ENCODE results near the gene GLRB.
"Not testable (repeated sequence)": the region's sequence is repeated elsewhere in the genome, so short reads cannot be mapped to it uniquely, and the experiment has no call there.

Gene GLRB

DNA sequence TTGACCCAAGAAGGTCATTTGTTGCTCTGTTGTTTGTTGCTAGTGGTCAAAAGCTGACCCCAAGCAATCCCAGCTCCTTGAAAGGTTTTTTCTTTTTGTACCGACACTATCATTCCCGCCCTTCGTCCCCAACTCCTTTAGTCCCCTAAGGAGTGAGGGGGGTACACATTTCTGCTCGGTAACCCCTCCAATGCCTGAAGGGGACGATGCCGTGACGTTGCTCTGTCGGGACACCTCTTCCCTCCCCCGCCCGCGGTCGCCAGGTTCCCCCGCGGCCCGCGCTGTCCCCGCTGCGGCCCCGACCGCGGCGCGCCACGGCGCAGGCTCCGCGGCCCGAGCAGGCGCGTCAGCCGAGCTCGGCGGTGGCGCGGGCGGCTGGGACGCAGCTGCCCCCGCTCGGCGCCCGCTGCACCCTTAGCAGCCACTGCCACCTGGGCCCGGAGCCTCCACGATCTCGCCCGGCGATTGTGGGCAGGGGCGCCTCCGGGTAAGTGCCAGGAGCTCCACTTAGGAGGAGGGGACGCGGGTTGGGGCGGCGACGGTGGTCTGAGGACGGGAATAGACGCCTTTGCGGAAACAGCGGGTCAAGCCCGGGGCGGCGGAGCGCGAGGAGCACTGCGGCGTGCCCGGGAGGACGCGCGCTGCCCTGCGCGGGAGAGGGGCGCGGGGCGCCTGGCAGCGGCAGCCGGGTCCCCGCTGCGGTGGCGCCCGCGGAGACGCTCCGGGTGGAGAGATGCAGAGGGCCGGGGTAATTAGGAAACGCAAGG lies at the start of gene GLRB:
TSS of gene GLRB (plus strand) at position 340 of the 767 bp plus-strand sequence. CDS start 1,875 bp downstream, outside the sequence.
- no peaks in the 10 kb centered on the region for H3K27me3 Mint-ChIP-seq
- ATAC-seq (replicated peaks; ENCODE audit: extremely low read depth, poor library complexity, severe bottlenecking) (no peak), DNase-seq (ENCODE audit: low spot score in 2 of 2) (no peak)
- H3K4me1 Mint-ChIP-seq, result no peaks in the 10 kb centered on the region
- H3K27ac Mint-ChIP-seq (ENCODE audit: low read depth), result no peak within 1 kb of the TSS
- H3K9me3 Mint-ChIP-seq, result peaks cover 12% of the 10 kb centered on the region
- no peaks in the 10 kb centered on the region for H3K36me3 Mint-ChIP-seq (ENCODE audit: insufficient read depth)
- H3K4me3 Mint-ChIP-seq, result no peak within 1 kb of the TSS

DNA sequence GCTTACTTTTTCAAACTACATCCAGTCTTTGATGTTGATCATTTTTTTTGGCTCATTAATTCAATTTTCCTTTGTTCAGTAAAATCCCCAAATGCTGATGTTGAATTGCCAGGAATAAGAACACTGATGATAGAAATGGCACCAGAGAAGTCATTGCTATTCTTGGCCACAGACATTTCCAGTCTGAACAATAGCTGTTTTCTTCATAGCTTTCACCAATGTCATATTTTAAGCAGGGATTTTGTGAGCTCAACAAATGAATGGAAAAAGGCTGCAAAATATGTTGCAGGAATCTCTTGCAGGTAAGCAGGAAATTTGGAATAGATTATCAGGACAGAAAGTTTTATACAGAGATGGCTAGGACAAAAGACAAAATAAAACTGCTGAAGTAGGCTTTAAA lies 40.5 kb upstream of the GLRB start:
- ATAC-seq (replicated peaks; ENCODE audit: extremely low read depth, poor library complexity, severe bottlenecking), result no peak
- Mint-ChIP-seq H3K9me3 (peaks cover 6% of the 10 kb centered on the region), H3K4me1 (no peaks in the 10 kb centered on the region), H3K27me3 (no peaks in the 10 kb centered on the region), H3K4me3 (no peak overlapping the region), H3K36me3 (ENCODE audit: insufficient read depth) (no peaks in the 10 kb centered on the region), H3K27ac (ENCODE audit: low read depth) (no peak overlapping the region)
- DNase-seq (ENCODE audit: low spot score in 2 of 2), result no peak

DNA sequence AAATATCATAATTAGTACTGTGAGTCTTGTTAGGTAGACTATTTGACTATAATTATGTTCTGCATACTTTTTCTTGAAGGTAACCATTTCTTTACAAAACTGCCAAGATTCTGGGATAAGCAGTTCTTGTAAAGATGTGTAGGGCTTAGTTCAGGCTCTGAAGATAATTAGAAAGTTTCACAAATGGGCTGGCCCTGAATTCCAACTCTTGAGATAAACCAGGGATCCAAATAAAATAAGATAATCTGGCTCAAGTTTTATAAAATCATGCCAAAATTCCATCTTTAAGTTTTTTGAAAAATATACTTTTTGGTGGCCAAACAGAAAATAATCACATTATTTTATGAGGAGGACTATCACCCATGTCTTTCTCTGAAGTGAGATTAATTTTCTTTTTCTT lies 35.5 kb upstream of the GLRB start:
- no peak overlapping the region for H3K4me3 Mint-ChIP-seq
- peaks cover 9% of the 10 kb centered on the region for H3K9me3 Mint-ChIP-seq
- DNase-seq (ENCODE audit: low spot score in 2 of 2) (no peak), ATAC-seq (replicated peaks; ENCODE audit: extremely low read depth, poor library complexity, severe bottlenecking) (no peak)
- no peaks in the 10 kb centered on the region for H3K27me3 Mint-ChIP-seq
- H3K36me3 Mint-ChIP-seq (ENCODE audit: insufficient read depth), result no peaks in the 10 kb centered on the region
- H3K4me1 Mint-ChIP-seq, result no peaks in the 10 kb centered on the region
- no peak overlapping the region for H3K27ac Mint-ChIP-seq (ENCODE audit: low read depth)

DNA sequence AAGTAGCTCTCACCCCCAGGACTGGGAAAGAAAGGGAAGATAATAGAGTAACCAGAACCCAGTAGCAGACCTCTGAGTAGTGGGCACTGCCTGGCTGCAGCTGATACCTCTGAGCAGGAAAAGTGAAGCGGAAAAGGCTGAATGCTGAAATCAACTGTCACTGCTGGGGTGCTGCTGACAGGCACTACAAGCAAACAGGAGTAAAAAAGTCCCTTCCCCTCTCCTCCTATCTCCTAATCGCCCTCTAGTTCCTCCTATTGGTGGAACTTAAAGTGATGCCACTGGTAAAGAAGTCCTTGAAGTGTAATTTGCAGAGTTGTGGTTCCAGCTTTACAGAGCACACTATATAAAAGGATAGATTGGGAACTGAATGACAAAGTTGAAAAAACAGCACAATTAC lies 32.8 kb upstream of the GLRB start:
- H3K9me3 Mint-ChIP-seq, result peaks cover 11% of the 10 kb centered on the region
- no peaks in the 10 kb centered on the region for H3K27me3 Mint-ChIP-seq
- ATAC-seq (replicated peaks; ENCODE audit: extremely low read depth, poor library complexity, severe bottlenecking), result no peak
- DNase-seq (ENCODE audit: low spot score in 2 of 2), result no peak
- H3K4me1 Mint-ChIP-seq, result no peaks in the 10 kb centered on the region
- no peak overlapping the region for H3K27ac Mint-ChIP-seq (ENCODE audit: low read depth)
- H3K36me3 Mint-ChIP-seq (ENCODE audit: insufficient read depth), result no peaks in the 10 kb centered on the region
- no peak overlapping the region for H3K4me3 Mint-ChIP-seq

DNA sequence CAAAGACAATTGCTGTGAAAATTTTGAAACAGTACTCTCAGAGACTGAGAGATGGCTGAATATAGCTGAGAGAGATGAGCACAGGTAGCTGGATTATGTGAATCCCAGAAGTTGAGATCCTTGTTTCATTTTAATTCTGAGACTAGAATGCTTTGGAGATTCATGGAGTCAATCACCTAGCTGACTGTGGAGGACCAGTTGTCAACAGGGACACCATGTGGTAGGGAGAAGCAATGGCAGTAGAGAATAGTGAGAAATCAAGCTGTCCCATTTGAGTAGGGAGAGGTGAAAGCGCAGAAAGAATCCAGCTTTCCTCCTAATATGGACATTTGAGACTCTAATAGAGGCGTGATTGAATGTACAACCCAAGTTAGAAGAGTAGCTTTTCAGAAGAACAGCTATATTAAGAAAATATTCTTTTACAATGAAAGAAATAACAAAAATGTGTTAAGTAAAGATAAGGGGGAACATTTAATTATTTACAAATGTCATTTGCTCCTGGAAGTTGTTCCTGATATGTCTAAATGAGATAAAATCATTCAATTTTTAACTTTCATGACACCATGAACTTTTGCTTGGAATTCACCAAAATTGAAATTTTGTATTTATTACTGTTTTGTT lies 30.3 kb upstream of the GLRB start:
- H3K27ac Mint-ChIP-seq (ENCODE audit: low read depth), result no peak overlapping the region
- H3K4me3 Mint-ChIP-seq, result no peak overlapping the region
- H3K36me3 Mint-ChIP-seq (ENCODE audit: insufficient read depth), result no peaks in the 10 kb centered on the region
- peaks cover 22% of the 10 kb centered on the region for H3K9me3 Mint-ChIP-seq
- H3K27me3 Mint-ChIP-seq, result no peaks in the 10 kb centered on the region
- no peak for DNase-seq (ENCODE audit: low spot score in 2 of 2)
- no peaks in the 10 kb centered on the region for H3K4me1 Mint-ChIP-seq
- no peak for ATAC-seq (replicated peaks; ENCODE audit: extremely low read depth, poor library complexity, severe bottlenecking)

DNA sequence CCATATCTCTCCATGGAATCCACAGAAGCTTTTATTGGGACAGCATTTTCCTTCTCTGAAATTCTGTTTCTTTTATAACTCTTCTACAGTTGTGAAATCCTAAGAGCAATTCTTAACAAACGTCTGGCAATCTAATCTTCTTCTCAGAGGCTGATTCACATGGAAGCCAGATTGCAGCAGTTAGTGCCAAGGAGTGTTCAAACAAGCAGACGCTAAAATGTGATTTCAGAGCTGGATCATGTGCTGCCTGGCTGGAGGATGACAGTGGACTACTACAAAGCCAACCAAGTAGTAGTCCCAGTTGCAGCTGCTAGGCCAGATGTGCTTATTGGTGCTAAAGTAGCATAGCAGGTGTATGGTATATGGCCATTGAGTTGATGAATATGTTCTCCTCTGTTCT lies 27.7 kb upstream of the GLRB start:
- peaks cover 24% of the 10 kb centered on the region for H3K9me3 Mint-ChIP-seq
- DNase-seq (ENCODE audit: low spot score in 2 of 2) (no peak), ATAC-seq (replicated peaks; ENCODE audit: extremely low read depth, poor library complexity, severe bottlenecking) (no peak)
- no peaks in the 10 kb centered on the region for H3K27me3 Mint-ChIP-seq
- H3K27ac Mint-ChIP-seq (ENCODE audit: low read depth), result no peak overlapping the region
- no peaks in the 10 kb centered on the region for H3K4me1 Mint-ChIP-seq
- H3K4me3 Mint-ChIP-seq, result no peak overlapping the region
- no peaks in the 10 kb centered on the region for H3K36me3 Mint-ChIP-seq (ENCODE audit: insufficient read depth)

DNA sequence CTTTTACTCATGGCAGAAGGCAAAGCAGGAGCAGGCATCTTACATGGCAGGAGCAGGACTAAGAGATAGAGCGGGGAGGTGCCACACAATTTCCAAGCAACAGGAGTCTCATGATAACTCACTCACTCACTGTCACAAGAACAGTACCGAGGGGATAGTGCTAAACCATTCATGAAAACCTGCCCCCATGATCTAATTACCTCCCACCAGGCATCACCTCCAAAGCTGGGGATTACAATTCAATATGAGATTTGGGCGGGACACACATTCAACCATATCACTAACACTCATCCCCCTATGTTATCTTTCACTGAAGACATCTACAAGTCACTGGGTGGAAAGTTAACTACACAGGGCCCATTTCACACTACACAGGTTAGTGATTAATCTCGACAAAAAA lies 25.4 kb upstream of the GLRB start:
- DNase-seq (ENCODE audit: low spot score in 2 of 2) (no peak), ATAC-seq (replicated peaks; ENCODE audit: extremely low read depth, poor library complexity, severe bottlenecking) (no peak)
- Mint-ChIP-seq H3K4me3 (no peak overlapping the region), H3K36me3 (ENCODE audit: insufficient read depth) (no peaks in the 10 kb centered on the region), H3K9me3 (peaks cover 19% of the 10 kb centered on the region), H3K27me3 (no peaks in the 10 kb centered on the region), H3K27ac (ENCODE audit: low read depth) (no peak overlapping the region), H3K4me1 (no peaks in the 10 kb centered on the region)

DNA sequence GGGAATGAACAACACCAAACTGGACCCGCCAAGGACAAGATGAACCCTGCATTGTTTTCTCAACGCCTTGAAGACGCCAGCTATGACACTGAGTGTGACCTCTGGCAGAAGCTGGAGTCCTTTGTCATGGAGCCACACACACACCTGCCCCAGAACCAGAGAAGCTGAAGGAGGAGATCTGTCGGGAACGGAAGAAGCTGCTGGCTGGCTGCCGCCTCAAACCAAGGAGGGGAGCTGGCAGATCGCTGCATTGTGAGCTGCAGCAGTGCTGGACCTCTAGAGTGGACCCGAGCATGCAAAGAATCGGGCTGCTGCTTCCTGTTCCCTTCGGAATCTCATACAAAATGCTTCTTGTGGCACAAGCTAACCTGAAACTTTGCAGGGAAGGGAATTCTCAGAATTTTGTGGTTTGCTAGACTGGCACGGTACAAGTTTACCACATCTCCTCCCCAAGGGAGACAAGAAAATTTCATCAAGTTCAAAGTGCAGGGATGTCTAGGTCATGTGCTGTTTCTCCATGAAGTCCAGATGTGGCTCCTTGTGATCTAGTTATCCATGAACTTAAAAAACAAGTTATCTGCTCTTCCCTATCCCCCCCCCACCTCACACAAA lies 23.4 kb upstream of the GLRB start:
- H3K36me3 Mint-ChIP-seq (ENCODE audit: insufficient read depth), result no peaks in the 10 kb centered on the region
- H3K4me1 Mint-ChIP-seq, result no peaks in the 10 kb centered on the region
- H3K27ac Mint-ChIP-seq (ENCODE audit: low read depth), result no peak overlapping the region
- ATAC-seq (replicated peaks; ENCODE audit: extremely low read depth, poor library complexity, severe bottlenecking) (no peak), DNase-seq (ENCODE audit: low spot score in 2 of 2) (no peak)
- no peaks in the 10 kb centered on the region for H3K27me3 Mint-ChIP-seq
- peaks cover 12% of the 10 kb centered on the region for H3K9me3 Mint-ChIP-seq
- H3K4me3 Mint-ChIP-seq, result no peak overlapping the region

DNA sequence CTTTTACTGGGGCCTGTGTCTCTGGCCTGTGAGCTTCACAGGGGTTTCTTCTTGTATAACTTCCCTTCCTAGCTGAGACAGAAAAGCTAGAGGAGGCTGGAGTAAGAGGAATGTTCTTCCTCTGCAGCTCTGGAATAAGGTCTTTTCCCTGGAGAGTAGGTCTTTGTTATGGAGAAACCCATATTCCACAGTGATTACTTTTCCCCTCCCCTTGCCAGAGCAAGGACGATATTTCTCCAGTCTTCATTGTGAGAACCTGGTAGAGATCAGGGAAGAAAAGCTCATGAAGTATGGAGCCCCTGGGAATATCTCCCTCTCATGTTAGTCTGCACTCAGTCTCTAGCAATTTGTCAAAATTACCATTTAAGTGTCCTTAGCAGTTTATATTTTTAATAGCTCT lies 18.7 kb upstream of the GLRB start:
- no peaks in the 10 kb centered on the region for H3K4me1 Mint-ChIP-seq

DNA sequence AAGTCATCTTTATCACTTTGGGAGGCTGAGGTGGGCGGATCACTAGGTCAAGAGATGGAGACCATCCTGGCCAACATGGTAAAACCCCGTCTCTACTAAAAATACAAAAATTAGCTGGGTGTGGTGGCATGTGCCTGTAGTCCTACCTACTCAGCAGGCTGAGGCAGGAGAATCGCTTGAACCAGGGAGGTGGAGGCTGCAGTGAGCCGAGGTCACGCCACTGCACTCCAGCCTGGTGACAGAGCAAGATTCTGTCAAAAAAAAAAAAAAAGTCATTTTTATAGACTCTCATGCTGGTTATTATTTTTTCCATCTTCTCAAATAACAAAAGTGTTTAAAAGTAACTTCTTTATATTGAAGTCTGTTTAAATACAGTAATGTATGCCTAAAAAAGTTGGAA lies 17.1 kb upstream of the GLRB start:
- DNase-seq (ENCODE audit: low spot score in 2 of 2), result not testable (repeated sequence)

More for the DNA sequence above, 18.7 kb upstream of the GLRB start:
- Mint-ChIP-seq H3K4me3 (no peak overlapping the region), H3K27ac (ENCODE audit: low read depth) (no peak overlapping the region), H3K9me3 (no peaks in the 10 kb centered on the region), H3K27me3 (no peaks in the 10 kb centered on the region), H3K36me3 (ENCODE audit: insufficient read depth) (no peaks in the 10 kb centered on the region)
- DNase-seq (ENCODE audit: low spot score in 2 of 2) (no peak), ATAC-seq (replicated peaks; ENCODE audit: extremely low read depth, poor library complexity, severe bottlenecking) (no peak)

DNA sequence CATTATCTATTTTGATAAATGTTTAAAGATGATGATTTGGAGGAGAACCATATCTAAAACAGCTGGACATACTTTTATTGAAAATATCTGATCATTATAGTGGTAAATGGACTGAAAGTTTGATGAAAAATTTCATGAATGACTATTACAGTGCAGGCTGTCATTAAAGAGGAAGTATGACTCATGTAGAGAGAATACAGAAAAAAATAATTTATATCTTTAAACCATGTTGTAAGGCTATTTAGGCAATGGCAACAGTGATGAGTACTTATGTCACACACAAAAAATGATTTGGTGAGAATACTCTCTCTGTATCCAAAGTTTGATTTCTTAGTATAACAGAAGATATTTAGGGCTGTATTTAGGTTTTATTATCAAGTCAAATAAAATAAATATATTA lies 3.9 kb upstream of the GLRB start:
- Mint-ChIP-seq H3K9me3 (peaks cover 12% of the 10 kb centered on the region), H3K27me3 (no peaks in the 10 kb centered on the region), H3K4me3 (no peak overlapping the region), H3K4me1 (no peaks in the 10 kb centered on the region), H3K36me3 (ENCODE audit: insufficient read depth) (no peaks in the 10 kb centered on the region), H3K27ac (ENCODE audit: low read depth) (no peak overlapping the region)
- DNase-seq (ENCODE audit: low spot score in 2 of 2), result no peak
- ATAC-seq (replicated peaks; ENCODE audit: extremely low read depth, poor library complexity, severe bottlenecking), result no peak

More for the DNA sequence above, 17.1 kb upstream of the GLRB start:
- not testable (repeated sequence) for H3K4me3 Mint-ChIP-seq; H3K27me3 Mint-ChIP-seq; H3K27ac Mint-ChIP-seq (ENCODE audit: low read depth); H3K4me1 Mint-ChIP-seq; H3K36me3 Mint-ChIP-seq (ENCODE audit: insufficient read depth); ATAC-seq (replicated peaks; ENCODE audit: extremely low read depth, poor library complexity, severe bottlenecking); H3K9me3 Mint-ChIP-seq

DNA sequence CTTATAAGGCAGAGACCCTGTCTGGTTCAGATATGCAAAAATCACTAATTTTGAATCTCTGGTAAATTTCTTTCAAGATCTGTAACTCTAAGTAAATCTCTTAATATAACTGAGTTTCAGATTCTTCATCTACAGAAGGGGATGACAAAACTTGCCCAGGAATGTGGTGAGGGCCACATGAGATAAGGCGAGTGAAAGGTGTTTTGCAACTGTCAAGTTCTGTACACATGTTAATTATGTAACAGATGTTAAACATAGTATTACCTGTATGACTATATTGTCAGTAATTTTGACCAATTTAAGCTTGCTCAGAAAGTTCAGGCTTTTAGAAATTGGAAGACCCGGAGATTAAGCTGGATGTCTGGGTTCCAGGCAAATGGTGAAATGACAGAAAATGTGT lies 549 bp upstream of the GLRB start:
- no peak for DNase-seq (ENCODE audit: low spot score in 2 of 2)
- H3K27me3 Mint-ChIP-seq, result no peaks in the 10 kb centered on the region
- H3K36me3 Mint-ChIP-seq (ENCODE audit: insufficient read depth), result no peaks in the 10 kb centered on the region
- no peaks in the 10 kb centered on the region for H3K4me1 Mint-ChIP-seq
- no peak for ATAC-seq (replicated peaks; ENCODE audit: extremely low read depth, poor library complexity, severe bottlenecking)
- H3K4me3 Mint-ChIP-seq, result no peak overlapping the region
- H3K27ac Mint-ChIP-seq (ENCODE audit: low read depth), result no peak overlapping the region
- H3K9me3 Mint-ChIP-seq, result peaks cover 12% of the 10 kb centered on the region

DNA sequence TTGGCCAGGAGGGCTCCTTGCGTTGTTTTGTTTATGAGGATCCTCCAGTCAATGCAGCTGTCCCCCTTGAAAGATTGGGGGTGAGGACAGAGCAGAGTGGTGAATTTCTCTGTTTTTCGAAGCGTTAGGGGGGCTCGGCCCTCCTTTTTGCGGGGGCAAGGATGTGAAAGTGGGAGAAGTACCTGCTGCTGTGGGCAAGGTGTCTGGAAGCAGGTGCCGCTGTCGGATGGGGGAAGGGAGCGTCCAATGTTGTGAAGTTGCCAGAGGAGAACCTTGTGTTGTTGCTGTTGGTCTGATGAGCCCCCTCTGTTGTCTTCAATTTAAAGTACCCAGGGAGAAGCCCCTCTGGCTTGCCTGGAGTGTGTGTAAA lies 613 bp downstream of the GLRB start:
- Mint-ChIP-seq H3K4me1 (no peaks in the 10 kb centered on the region), H3K27me3 (no peaks in the 10 kb centered on the region), H3K4me3 (no peak overlapping the region), H3K27ac (ENCODE audit: low read depth) (no peak overlapping the region), H3K36me3 (ENCODE audit: insufficient read depth) (no peaks in the 10 kb centered on the region), H3K9me3 (peaks cover 12% of the 10 kb centered on the region)
- ATAC-seq (replicated peaks; ENCODE audit: extremely low read depth, poor library complexity, severe bottlenecking), result no peak
- DNase-seq (ENCODE audit: low spot score in 2 of 2), result no peak
